ENCODE measurements around the gene CRELD2.

The CRELD2 gene

GRCh38 chr22:49956914-49957825, 38.7 kb downstream of the CRELD2 start:
- DNase-seq (ENCODE audit: low read depth, low spot score): no peak

GRCh38 chr22:49957826-49958365, 39.5 kb downstream of the CRELD2 start:
- DNase-seq (ENCODE audit: low read depth, low spot score): no peak

GRCh38 chr22:49958366-49958921, 40.0 kb downstream of the CRELD2 start:
- no peak for DNase-seq (ENCODE audit: low read depth, low spot score)

GRCh38 chr22:49958931-49959781, 40.7 kb downstream of the CRELD2 start:
- DNase-seq (ENCODE audit: low read depth, low spot score): no peak

GRCh38 chr22:49959782-49960158, 41.3 kb downstream of the CRELD2 start:
- DNase-seq (ENCODE audit: low read depth, low spot score): peak; percentile 49

- peak; percentile 98 for DNase-seq (ENCODE audit: low read depth, low spot score)
Observed at GRCh38 chr22:49960159-49961004, 41.9 kb downstream of the CRELD2 start, which contains the start of gene PIM3. Gene PIM3, plus strand, starts transcription at chr22:49960772. Its CDS starts 176 bp downstream, at chr22:49960948.

- no peak for DNase-seq (ENCODE audit: low read depth, low spot score)
Observed at GRCh38 chr22:49961005-49961600, 42.7 kb downstream of the CRELD2 start.

- DNase-seq (ENCODE audit: low read depth, low spot score): peak; percentile 72
Observed at GRCh38 chr22:49961601-49962011, 43.2 kb downstream of the CRELD2 start.

GRCh38 chr22:49962012-49962750, 43.7 kb downstream of the CRELD2 start:
- peak; percentile 94 for DNase-seq (ENCODE audit: low read depth, low spot score)

- no peak for DNase-seq (ENCODE audit: low read depth, low spot score)
Observed at GRCh38 chr22:49962751-49963646, 44.6 kb downstream of the CRELD2 start.

- DNase-seq (ENCODE audit: low read depth, low spot score): no peak
Observed at GRCh38 chr22:49963647-49964026, 45.2 kb downstream of the CRELD2 start.

GRCh38 chr22:49964136-49965090, 46.0 kb downstream of the CRELD2 start:
- DNase-seq (ENCODE audit: low read depth, low spot score): no peak

- no peak for DNase-seq (ENCODE audit: low read depth, low spot score)
Observed at GRCh38 chr22:49965091-49966040, 46.9 kb downstream of the CRELD2 start.

GRCh38 chr22:49966041-49966773, 47.8 kb downstream of the CRELD2 start:
- no peak for DNase-seq (ENCODE audit: low read depth, low spot score)

- peak; percentile 27 for DNase-seq (ENCODE audit: low read depth, low spot score)
Observed at GRCh38 chr22:49966774-49967705, 48.6 kb downstream of the CRELD2 start.

Data from astrocyte of the hippocampus (primary cell).